NB4 (cell line): Measurements from ENCODE around the gene TPO.

Source experiments
- DNase-seq: peaks from one replicate; pipeline ENCODE4 v3.0.0; 2010; ENCODE audit warnings: low read depth
- H3K4me3 ChIP-seq: one replicate; pipeline ENCODE4 v1.5.1; 2011; ENCODE audit warnings: mild to moderate bottlenecking, low read depth, low read length, moderate library complexity
- CTCF ChIP-seq: IDR thresholded peaks from one replicate; pipeline ENCODE4 v1.5.1; 2012; ENCODE audit warnings: low read depth, low read length
- MAX ChIP-seq: IDR thresholded peaks from 2 replicates; pipeline ENCODE4 v1.6.1; 2011; ENCODE audit warnings: low read depth, low read length
- MYC ChIP-seq: IDR thresholded peaks from 2 replicates; pipeline ENCODE4 v1.6.1; 2011; ENCODE audit warnings: low read depth, low read length
- POLR2A ChIP-seq: IDR thresholded peaks from 2 replicates; pipeline ENCODE4 v1.6.1; 2011; ENCODE audit warnings: mild to moderate bottlenecking; ENCODE audit not compliant: insufficient read length; ENCODE audit errors: extremely low read depth

Gene TPO

DNA sequence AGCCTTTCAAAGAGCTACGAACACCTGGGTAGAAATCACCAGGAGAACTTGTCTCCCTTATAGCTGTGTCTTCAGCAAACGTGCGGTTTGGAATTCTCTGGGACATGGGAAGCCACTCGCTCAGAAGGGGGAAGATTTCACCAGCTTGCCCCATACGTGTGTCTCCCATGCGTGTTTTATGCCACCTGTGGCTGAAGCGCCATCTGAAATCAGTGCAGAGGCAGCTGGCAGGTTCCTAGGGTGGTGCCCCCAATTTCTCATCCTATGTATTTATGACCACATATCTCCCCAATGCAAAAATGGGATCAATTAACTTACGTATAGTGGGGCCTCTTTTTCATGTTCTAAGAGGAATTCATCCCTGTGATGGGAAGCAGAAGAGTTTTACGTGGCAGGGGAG is 81.6 kb downstream of the TPO start:
- DNase-seq: no peak
- no peak overlapping the region for H3K4me3 ChIP-seq
- no peak for TF ChIP-seq MYC
- TF ChIP-seq CTCF: no peak
- no peak for TF ChIP-seq POLR2A
- no peak for TF ChIP-seq MAX

DNA sequence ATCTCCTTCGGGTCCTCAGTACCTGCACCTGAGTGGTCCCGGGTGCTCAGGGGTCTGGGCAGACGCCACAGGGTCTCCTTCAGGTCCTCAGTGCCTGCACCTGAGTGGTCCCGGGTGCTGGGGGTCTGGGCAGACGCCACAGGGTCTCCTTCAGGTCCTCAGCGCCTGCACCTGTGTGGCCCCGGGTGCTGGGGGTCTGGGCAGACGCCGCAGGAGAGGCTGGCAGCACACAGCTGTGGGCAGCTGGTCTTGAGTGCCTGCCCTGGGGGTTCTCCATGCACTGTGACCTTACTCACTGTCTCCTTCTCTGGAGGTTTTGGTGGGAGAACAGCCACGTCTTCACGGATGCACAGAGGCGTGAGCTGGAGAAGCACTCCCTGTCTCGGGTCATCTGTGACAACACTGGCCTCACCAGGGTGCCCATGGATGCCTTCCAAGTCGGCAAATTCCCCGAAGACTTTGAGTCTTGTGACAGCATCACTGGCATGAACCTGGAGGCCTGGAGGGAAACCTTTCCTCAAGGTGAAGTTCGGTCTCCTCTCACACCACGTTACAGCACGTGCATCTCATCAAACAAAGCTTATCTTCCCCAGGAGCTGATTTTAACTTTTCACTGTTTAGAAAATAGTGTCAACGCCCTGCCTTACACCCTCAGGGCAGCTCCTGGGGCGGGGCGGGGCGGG is 82.6 kb downstream of the TPO start:
- no peak overlapping the region for H3K4me3 ChIP-seq
- no peak for DNase-seq
- TF ChIP-seq CTCF (no peak), MAX (no peak), POLR2A (no peak), MYC (no peak)

DNA sequence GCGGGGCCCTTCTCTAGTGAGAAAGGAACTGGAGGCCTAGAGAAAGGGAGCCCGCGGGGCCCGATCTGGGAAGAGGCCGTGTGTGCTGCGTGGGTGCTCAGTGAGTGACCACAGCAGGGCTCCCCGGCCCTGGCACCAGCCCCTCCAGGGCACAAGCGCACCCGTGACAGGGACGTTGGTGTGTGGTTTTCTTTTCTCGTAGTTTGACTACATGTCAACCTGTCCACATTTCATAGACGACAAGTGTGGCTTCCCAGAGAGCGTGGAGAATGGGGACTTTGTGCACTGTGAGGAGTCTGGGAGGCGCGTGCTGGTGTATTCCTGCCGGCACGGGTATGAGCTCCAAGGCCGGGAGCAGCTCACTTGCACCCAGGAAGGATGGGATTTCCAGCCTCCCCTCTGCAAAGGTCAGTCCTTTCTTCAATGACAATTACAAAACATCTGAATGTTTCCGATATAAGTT is 83.1 kb downstream of the TPO start:
- TF ChIP-seq MYC (no peak), MAX (no peak), CTCF (no peak), POLR2A (no peak)
- DNase-seq: no peak
- H3K4me3 ChIP-seq: no peak overlapping the region

GRCh38 chr2:1497122-1497611 is 83.9 kb downstream of the TPO start:
- TF ChIP-seq POLR2A: no peak
- no peak for TF ChIP-seq MYC
- TF ChIP-seq MAX: no peak
- no peak for TF ChIP-seq CTCF
- DNase-seq: no peak
- no peak overlapping the region for H3K4me3 ChIP-seq

- no peak for TF ChIP-seq CTCF
- no peak for TF ChIP-seq POLR2A
- TF ChIP-seq MAX: no peak
- TF ChIP-seq MYC: no peak
- DNase-seq: no peak
- no peak overlapping the region for H3K4me3 ChIP-seq
Observed at GRCh38 chr2:1498176-1498575, 84.9 kb downstream of the TPO start.
